IMR-90 (cell line): ENCODE results near the gene NUP54. TPM values are rescaled to one million over a fixed set of nuclear protein-coding genes. Genes with fewer than 3 reads are reported as not detected.

Experiments
- ATAC-seq: fragments of 200-7000 bp; cut with Tn5 transposase; 2 replicates; pipeline ENCODE4 v1.9.1; 2020; ENCODE audit warnings: low read depth, mild to moderate bottlenecking, moderate library complexity
- BruUV-seq: library from RNA; stranded (reverse); fragments of 400-500 nt; replicated peaks from 2 replicates; lab custom pipeline; 2021; lab: Mats Ljungman, UMichigan
- CTCF ChIA-PET: fragments of 300-600 bp; formaldehyde crosslinking; extraction: SDS; loops from one replicate; lab custom pipeline; 2021; ENCODE audit warnings: antibody characterized with exemption; lab: Yijun Ruan, JAX
- POLR2A ChIA-PET: fragments of 300-600 bp; sonication (Branson Sonifier 250); formaldehyde crosslinking; loops from one replicate; lab custom pipeline; 2022; ENCODE audit warnings: antibody characterized with exemption; ENCODE audit not compliant: unreplicated experiment; lab: Charles Lee
- DNase-seq: peaks from one replicate; pipeline ENCODE4 v3.0.0; 2013
- H2AFZ ChIP-seq: replicated peaks from 2 replicates; pipeline ENCODE3; 2013; ENCODE audit warnings: low read length, mild to moderate bottlenecking; ENCODE audit not compliant: poor library complexity
- H2AK5ac ChIP-seq: 2 replicates; pipeline ENCODE4 v1.6.1; 2013; ENCODE audit warnings: low read depth, low read length, inconsistent platforms
- H2AK9ac ChIP-seq: replicated peaks from 2 replicates; pipeline ENCODE3; 2013; ENCODE audit warnings: mild to moderate bottlenecking, low read depth, low read length, moderate library complexity; ENCODE audit not compliant: poor library complexity
- H2BK120ac ChIP-seq: 2 replicates; pipeline ENCODE4 v1.6.1; 2013; ENCODE audit warnings: low read depth, low read length, inconsistent platforms
- H2BK15ac ChIP-seq: 3 replicates; pipeline ENCODE4 v1.6.1; 2013; ENCODE audit warnings: low read depth, low read length, inconsistent platforms
- H2BK20ac ChIP-seq: 2 replicates; pipeline ENCODE4 v1.6.1; 2013; ENCODE audit warnings: low read depth, mild to moderate bottlenecking, inconsistent platforms, low read length, moderate library complexity
- H2BK5ac ChIP-seq: 2 replicates; pipeline ENCODE4 v1.6.1; 2013; ENCODE audit warnings: mild to moderate bottlenecking, low read depth, low read length, inconsistent platforms; ENCODE audit not compliant: poor library complexity, severe bottlenecking
- H3K14ac ChIP-seq: replicated peaks from 2 replicates; pipeline ENCODE4 v1.6.1; 2013; ENCODE audit warnings: low read depth, low read length, inconsistent platforms
- H3K18ac ChIP-seq: 2 replicates; pipeline ENCODE4 v1.6.1; 2013; ENCODE audit warnings: low read depth, low read length, control low read depth
- H3K23ac ChIP-seq: 2 replicates; pipeline ENCODE4 v1.6.1; 2013; ENCODE audit warnings: low read depth, low read length, inconsistent platforms
- H3K27ac ChIP-seq: 2 replicates; pipeline ENCODE4 v1.5.1; 2013; ENCODE audit warnings: mild to moderate bottlenecking, control low read depth, low read length; ENCODE audit not compliant: insufficient read depth
- H3K27me3 ChIP-seq: 2 replicates; pipeline ENCODE4 v1.6.1; 2013; ENCODE audit warnings: low read length; ENCODE audit not compliant: control insufficient read depth, insufficient read depth
- H3K36me3 ChIP-seq: 2 replicates; pipeline ENCODE4 v1.6.1; 2013; ENCODE audit warnings: low read length, mixed read lengths; ENCODE audit not compliant: control insufficient read depth, insufficient read depth
- H3K4ac ChIP-seq: 2 replicates; pipeline ENCODE4 v1.6.1; 2013; ENCODE audit warnings: low read depth, low read length, inconsistent platforms
- H3K4me1 ChIP-seq: 2 replicates; pipeline ENCODE4 v1.6.1; 2013; ENCODE audit warnings: low read length, mixed read lengths; ENCODE audit not compliant: control insufficient read depth, insufficient read depth
- H3K4me2 ChIP-seq: 2 replicates; pipeline ENCODE4 v1.6.1; 2013; ENCODE audit warnings: low read depth, mild to moderate bottlenecking, control low read depth, low read length, moderate library complexity
- H3K4me3 ChIP-seq: 2 replicates; pipeline ENCODE4 v1.5.1; 2013; ENCODE audit warnings: low read depth, mild to moderate bottlenecking, control low read depth, low read length, moderate library complexity; ENCODE audit not compliant: insufficient read depth
- H3K56ac ChIP-seq: 2 replicates; pipeline ENCODE4 v1.6.1; 2013; ENCODE audit warnings: low read length, inconsistent platforms; ENCODE audit not compliant: insufficient read depth; ENCODE audit errors: extremely low read depth
- H3K79me1 ChIP-seq, 2 experiments: 2 replicates each; pipeline ENCODE4 v1.6.1; 2013; ENCODE audit warnings: low read length in 2 of 2, inconsistent platforms in 1 of 2, low read depth in 1 of 2
- H3K9ac ChIP-seq: 2 replicates; pipeline ENCODE4 v1.6.1; 2013; ENCODE audit warnings: low read depth, low read length, control low read depth
- H3K9me1 ChIP-seq: 2 replicates; pipeline ENCODE4 v1.6.1; 2013; ENCODE audit warnings: low read length, inconsistent platforms; ENCODE audit not compliant: insufficient read depth
- H3K9me3 ChIP-seq: 2 replicates; pipeline ENCODE4 v1.6.1; 2013; ENCODE audit warnings: low read length; ENCODE audit not compliant: control insufficient read depth, insufficient read depth
- H4K20me1 ChIP-seq: 2 replicates; pipeline ENCODE4 v1.6.1; 2013; ENCODE audit warnings: low read length, inconsistent platforms; ENCODE audit not compliant: insufficient read depth
- H4K5ac ChIP-seq: 2 replicates; pipeline ENCODE4 v1.6.1; 2013; ENCODE audit warnings: mild to moderate bottlenecking, low read depth, low read length, control low read depth
- H4K8ac ChIP-seq, 2 experiments: 2 replicates each; pipeline ENCODE4 v1.6.1; 2013; ENCODE audit warnings: low read depth in 2 of 2, low read length in 2 of 2, control low read depth in 1 of 2, inconsistent platforms in 1 of 2
- H4K91ac ChIP-seq: 2 replicates; pipeline ENCODE4 v1.6.1; 2013; ENCODE audit warnings: low read depth, low read length, inconsistent platforms; ENCODE audit not compliant: insufficient read depth
- ELK1 ChIP-seq: fragments of 150-350 bp; IDR thresholded peaks from 2 replicates; pipeline ENCODE4 v1.6.1; 2016; ENCODE audit warnings: low read depth, mild to moderate bottlenecking, low read length, moderate library complexity, borderline replicate concordance
- MAZ ChIP-seq: IDR thresholded peaks from 2 replicates; pipeline ENCODE4 v1.6.1; 2012; ENCODE audit warnings: low read depth, mild to moderate bottlenecking, low read length, improper control_type of control experiment, moderate library complexity, borderline replicate concordance
- NFE2L2 ChIP-seq: fragments of 150-350 bp; IDR thresholded peaks from 2 replicates; pipeline ENCODE4 v1.6.1; 2016; ENCODE audit warnings: low read depth, mild to moderate bottlenecking, low read length
- RAD21 ChIP-seq: IDR thresholded peaks from 2 replicates; pipeline ENCODE4 v1.6.1; 2012; ENCODE audit warnings: low read length, improper control_type of control experiment
- RFX5 ChIP-seq: IDR thresholded peaks from 2 replicates; pipeline ENCODE4 v1.8.0; 2012; ENCODE audit warnings: low read depth, mild to moderate bottlenecking, low read length, moderate library complexity
- WGBS, 2 experiments: methylation state at CpG; one replicate each; pipeline versions ENCODE4 v1.1.5 to v1.1.7; 2013; ENCODE audit warnings: missing lambda C conversion rate in 2 of 2; ENCODE audit not compliant: insufficient read length in 1 of 2; ENCODE audit errors: extremely low coverage in 2 of 2; 5-methylcytosine and 5-hydroxymethylcytosine counted together
- dilution Hi-C: fragments of 300-500 bp; cut with HindIII; formaldehyde crosslinking; loops from one replicate; pipeline ENCODE4 v1.14.3; 2018; ENCODE audit warnings: low sequenced_read_pairs; ENCODE audit not compliant: unreplicated experiment
- in situ Hi-C: fragments of 300-500 bp; cut with MboI; formaldehyde crosslinking; loops from 3 replicates; pipeline ENCODE4 v1.14.3; 2019; ENCODE audit warnings: low sequenced_read_pairs, inconsistent platforms, mixed read lengths
- intact Hi-C: fragments of 100-400 bp; cut with micrococcal nuclease; formaldehyde crosslinking; loops from 2 replicates; pipeline ENCODE4 v1.10.0; 2022
- polyA plus RNA-seq, 3 experiments: library from polyadenylated mRNA; depleted of rRNA; stranded (reverse); fragments of >200 nt; gene quantifications; 2 replicates each; pipeline ENCODE4 v1.2.3, GENCODE V29; 2012; ENCODE audit warnings: low replicate concordance in 1 of 3
- total RNA-seq: library from RNA; depleted of rRNA; stranded (reverse); fragments of >200 nt; gene quantifications from 2 replicates; pipeline ENCODE4 v1.2.3, GENCODE V29; 2012
- TF ChIP-seq, protein P1 (sequence below): fragments of 150-350 bp; IDR thresholded peaks from 2 replicates; pipeline ENCODE4 v1.6.1; 2017; ENCODE audit warnings: mild to moderate bottlenecking, antibody characterized with exemption, low read length, low read depth
- TF ChIP-seq, protein P2 (sequence below): conservative IDR thresholded peaks from 2 replicates; pipeline ENCODE4 v1.5.1; 2012; ENCODE audit warnings: mild to moderate bottlenecking, low read depth, low read length, improper control_type of control experiment

The NUP54 gene
- total and polyA plus RNA-seq, 2 of the 4 experiments (the other 2 are of a cell fraction): 24.6 to 44.4 TPM

DNA sequence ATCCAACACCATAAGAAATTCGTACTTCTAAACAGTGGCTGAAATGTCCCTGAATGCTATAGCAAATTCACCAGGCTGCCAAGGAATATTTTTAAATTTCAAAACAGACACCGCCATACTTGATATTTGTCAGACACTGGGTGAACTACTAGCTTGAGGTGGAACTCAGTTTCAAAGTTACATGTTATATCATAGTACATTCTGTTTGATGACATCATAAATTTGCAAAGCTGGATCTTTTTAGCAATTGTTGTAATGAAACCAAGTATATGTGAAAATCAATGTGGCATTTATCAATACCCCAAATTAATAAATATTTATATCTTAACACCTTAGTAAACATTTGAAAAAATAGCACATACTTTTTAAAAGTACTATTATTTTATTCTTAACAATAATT lies 59.5 kb downstream of the NUP54 start:
- Histone ChIP-seq H3K14ac (no peak overlapping the region), H3K9ac (no peak overlapping the region), H3K18ac (no peak overlapping the region), H2AFZ (no peak overlapping the region), H3K27ac (no peak overlapping the region), H3K4ac (no peak overlapping the region), H2BK15ac (no peak overlapping the region), H2BK120ac (no peak overlapping the region), H3K23ac (no peak overlapping the region), H3K56ac (no peak overlapping the region), H3K4me3 (no peak overlapping the region), H3K9me3 (no peaks in the 10 kb centered on the region), H4K20me1 (no peaks in the 10 kb centered on the region), H4K8ac (no peak overlapping the region), H3K36me3 (no peaks in the 10 kb centered on the region), H4K5ac (no peak overlapping the region), H2BK5ac (no peak overlapping the region), H2BK20ac (no peak overlapping the region), H4K91ac (no peak overlapping the region), H3K79me1 (no peaks in the 10 kb centered on the region), H3K4me1 (0 out of 2 replicates have a peak, but pooled peaks cover 2% of the 10 kb centered on the region), H2AK9ac (no peak overlapping the region), H2AK5ac (no peak overlapping the region), H3K4me2 (no peak overlapping the region), H3K9me1 (no peaks in the 10 kb centered on the region), H3K27me3 (peaks cover 9% of the 10 kb centered on the region)
- in situ Hi-C loops (no loop called here), dilution Hi-C loops (no loop called here), intact Hi-C loops (loop anchor here (10.0 kb wide), 1 partner anchor 194 kb away; no protein-coding TSS in a partner anchor)
- POLR2A ChIA-PET: no interaction called here
- no peak for TF ChIP-seq RFX5
- TF ChIP-seq, protein P1, sequence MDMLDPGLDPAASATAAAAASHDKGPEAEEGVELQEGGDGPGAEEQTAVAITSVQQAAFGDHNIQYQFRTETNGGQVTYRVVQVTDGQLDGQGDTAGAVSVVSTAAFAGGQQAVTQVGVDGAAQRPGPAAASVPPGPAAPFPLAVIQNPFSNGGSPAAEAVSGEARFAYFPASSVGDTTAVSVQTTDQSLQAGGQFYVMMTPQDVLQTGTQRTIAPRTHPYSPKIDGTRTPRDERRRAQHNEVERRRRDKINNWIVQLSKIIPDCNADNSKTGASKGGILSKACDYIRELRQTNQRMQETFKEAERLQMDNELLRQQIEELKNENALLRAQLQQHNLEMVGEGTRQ: no peak
- TF ChIP-seq, protein P2, sequence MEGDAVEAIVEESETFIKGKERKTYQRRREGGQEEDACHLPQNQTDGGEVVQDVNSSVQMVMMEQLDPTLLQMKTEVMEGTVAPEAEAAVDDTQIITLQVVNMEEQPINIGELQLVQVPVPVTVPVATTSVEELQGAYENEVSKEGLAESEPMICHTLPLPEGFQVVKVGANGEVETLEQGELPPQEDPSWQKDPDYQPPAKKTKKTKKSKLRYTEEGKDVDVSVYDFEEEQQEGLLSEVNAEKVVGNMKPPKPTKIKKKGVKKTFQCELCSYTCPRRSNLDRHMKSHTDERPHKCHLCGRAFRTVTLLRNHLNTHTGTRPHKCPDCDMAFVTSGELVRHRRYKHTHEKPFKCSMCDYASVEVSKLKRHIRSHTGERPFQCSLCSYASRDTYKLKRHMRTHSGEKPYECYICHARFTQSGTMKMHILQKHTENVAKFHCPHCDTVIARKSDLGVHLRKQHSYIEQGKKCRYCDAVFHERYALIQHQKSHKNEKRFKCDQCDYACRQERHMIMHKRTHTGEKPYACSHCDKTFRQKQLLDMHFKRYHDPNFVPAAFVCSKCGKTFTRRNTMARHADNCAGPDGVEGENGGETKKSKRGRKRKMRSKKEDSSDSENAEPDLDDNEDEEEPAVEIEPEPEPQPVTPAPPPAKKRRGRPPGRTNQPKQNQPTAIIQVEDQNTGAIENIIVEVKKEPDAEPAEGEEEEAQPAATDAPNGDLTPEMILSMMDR: no peak
- TF ChIP-seq MAZ: no peak
- no peak for TF ChIP-seq NFE2L2
- no peak for TF ChIP-seq RAD21
- no peak for TF ChIP-seq ELK1
- no TSS peak for BruUV-seq
- WGBS, 2 experiments: no CpG with 5 or more reads among the region's 2 CpGs
- CTCF ChIA-PET: interaction anchor here (1.9 kb wide), 1 partner anchor 98 kb away, joined by 4 read pairs; the partner anchor contains the start of gene SDAD1
- DNase-seq (no peak), ATAC-seq (no peak)
